Neural progenitor cell (in vitro differentiated cells): ENCODE measurements around the gene ETFBKMT.

Source experiments
- CTCF ChIP-seq: fragments of 200-600 bp; sonication (generic); IDR thresholded peaks from 2 replicates; pipeline ENCODE4 v1.5.1; 2017; ENCODE audit warnings: antibody characterized with exemption, mild to moderate bottlenecking
- EZH2 ChIP-seq: fragments of 200-600 bp; sonication (generic); IDR thresholded peaks from 2 replicates; pipeline ENCODE4 v1.6.1; 2017; ENCODE audit warnings: antibody characterized with exemption, mild to moderate bottlenecking, moderate library complexity
- EZH2phosphoT487 ChIP-seq: fragments of 200-600 bp; sonication (generic); IDR thresholded peaks from 2 replicates; pipeline ENCODE4 v1.6.1; 2017; ENCODE audit warnings: antibody characterized with exemption

GRCh38 chr12:31655208-31655607, 4.3 kb upstream of the ETFBKMT start:
- TF ChIP-seq EZH2phosphoT487 (no peak), CTCF (no peak), EZH2 (no peak)
